Epithelial cell of esophagus (primary cell): ENCODE results near the gene VPS37B.

Experiments used
- DNase-seq: peaks from one replicate; pipeline ENCODE4 v3.0.0; 2010; ENCODE audit warnings: low read depth
- H3K4me3 ChIP-seq: 2 replicates; pipeline ENCODE4 v1.5.1; 2011; ENCODE audit warnings: mild to moderate bottlenecking, low read length, control low read depth
- TF ChIP-seq, protein P1 (sequence below): IDR thresholded peaks from 2 replicates; pipeline ENCODE4 v1.5.1; 2011; ENCODE audit warnings: low read depth, mild to moderate bottlenecking, low read length, control low read depth, inconsistent platforms; ENCODE audit not compliant: insufficient read depth; ENCODE audit errors: missing control alignments

The VPS37B gene

GRCh38 chr12:122844366-122844971, 51.5 kb downstream of the VPS37B start:
- no peak for DNase-seq
- TF ChIP-seq, protein P1, sequence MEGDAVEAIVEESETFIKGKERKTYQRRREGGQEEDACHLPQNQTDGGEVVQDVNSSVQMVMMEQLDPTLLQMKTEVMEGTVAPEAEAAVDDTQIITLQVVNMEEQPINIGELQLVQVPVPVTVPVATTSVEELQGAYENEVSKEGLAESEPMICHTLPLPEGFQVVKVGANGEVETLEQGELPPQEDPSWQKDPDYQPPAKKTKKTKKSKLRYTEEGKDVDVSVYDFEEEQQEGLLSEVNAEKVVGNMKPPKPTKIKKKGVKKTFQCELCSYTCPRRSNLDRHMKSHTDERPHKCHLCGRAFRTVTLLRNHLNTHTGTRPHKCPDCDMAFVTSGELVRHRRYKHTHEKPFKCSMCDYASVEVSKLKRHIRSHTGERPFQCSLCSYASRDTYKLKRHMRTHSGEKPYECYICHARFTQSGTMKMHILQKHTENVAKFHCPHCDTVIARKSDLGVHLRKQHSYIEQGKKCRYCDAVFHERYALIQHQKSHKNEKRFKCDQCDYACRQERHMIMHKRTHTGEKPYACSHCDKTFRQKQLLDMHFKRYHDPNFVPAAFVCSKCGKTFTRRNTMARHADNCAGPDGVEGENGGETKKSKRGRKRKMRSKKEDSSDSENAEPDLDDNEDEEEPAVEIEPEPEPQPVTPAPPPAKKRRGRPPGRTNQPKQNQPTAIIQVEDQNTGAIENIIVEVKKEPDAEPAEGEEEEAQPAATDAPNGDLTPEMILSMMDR: no peak

DNA sequence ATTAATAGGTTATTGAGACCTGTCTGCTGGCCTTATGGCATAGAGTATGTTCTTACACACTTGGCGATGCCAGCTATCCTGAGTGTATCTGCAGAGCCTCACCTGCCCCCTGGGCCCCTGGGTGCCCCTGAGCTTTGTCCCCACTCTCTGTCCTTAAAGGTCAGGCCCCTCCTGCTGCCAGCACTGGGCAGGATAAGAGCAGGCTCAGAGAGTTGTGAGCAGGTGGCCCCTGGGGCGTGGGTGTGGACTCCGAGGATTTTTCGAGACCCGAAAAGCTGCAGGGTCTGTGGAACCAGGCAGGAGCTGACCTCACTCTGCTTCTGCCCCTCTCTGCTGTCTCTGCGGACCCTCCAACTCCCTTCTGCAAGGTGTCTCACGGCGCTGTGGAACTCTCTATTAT, 52.5 kb downstream of the VPS37B start:
- DNase-seq: no peak
- TF ChIP-seq, protein P1: no peak
- no peak overlapping the region for H3K4me3 ChIP-seq

More at GRCh38 chr12:122844366-122844971, 51.5 kb downstream of the VPS37B start:
- no peak overlapping the region for H3K4me3 ChIP-seq

GRCh38 chr12:122842505-122843405, 53.2 kb downstream of the VPS37B start:
- DNase-seq: no peak
- TF ChIP-seq, protein P1: no peak
- no peak overlapping the region for H3K4me3 ChIP-seq

- TF ChIP-seq, protein P1: no peak
- DNase-seq: peak; percentile 80
- no peak overlapping the region for H3K4me3 ChIP-seq
Measured at GRCh38 chr12:122841544-122842321, 54.2 kb downstream of the VPS37B start.

DNA sequence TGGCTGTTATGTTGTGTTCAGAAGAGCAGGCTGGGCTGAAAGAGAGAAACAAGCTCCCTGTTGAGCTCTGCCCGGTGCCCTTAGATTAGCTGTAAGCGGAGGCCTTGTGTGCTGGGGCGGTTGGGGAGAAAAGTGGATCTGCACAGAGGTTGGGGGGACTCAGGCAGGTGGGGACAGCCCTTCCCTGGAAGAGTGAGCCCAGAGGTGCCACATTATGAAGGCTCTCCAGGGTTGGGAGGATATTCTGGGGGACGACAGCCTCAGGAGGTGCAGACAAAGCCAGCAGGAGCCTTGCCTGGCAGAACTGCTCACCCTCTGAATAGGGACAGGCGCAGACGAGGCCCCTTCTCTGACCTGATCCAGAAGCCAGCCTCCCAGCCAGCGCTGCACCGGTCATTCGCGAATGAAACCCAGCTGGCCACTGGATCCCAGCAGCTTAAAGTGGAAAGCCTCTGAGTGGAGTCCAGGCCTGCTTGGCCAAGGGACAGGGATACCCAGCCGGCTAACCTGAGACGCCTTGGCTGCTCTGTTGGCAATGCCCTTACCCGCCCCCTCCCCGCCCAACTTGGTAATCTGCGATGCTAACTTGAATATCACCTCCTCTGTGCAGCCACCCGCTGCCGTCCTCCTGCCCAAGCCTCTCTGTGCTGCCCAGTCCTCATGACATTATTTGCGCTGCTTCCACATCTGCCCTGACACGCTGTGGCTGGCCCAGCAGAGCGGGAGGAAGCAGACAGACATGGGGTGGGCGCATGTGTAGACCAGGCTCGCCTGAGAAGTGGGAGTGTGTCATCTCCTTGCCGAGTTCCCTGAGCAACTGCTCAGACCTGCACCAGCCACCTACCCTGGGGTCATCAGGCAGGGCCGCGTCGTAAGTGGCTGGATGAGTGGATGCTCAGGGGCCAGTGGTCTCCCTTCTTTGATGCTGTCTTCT, 55.1 kb downstream of the VPS37B start:
- H3K4me3 ChIP-seq: no peak overlapping the region
- TF ChIP-seq, protein P1: no peak
- peak; percentile 92 for DNase-seq
